WI38 (cell line): ENCODE data around the gene IL1RAPL2.
A peak's percentile ranks its signal among the peaks of the same experiment; 100 is the strongest.
"Not testable (repeated sequence)": the region's sequence is repeated elsewhere in the genome, so short reads cannot be mapped to it uniquely, and the experiment has no call there.

ENCODE experiments used
- H3K4me3 ChIP-seq: 2 replicates; pipeline ENCODE4 v1.5.1; 2011; ENCODE audit warnings: low read depth, mild to moderate bottlenecking, control low read depth, low read length
- TF ChIP-seq, protein P1 (sequence below): IDR thresholded peaks from 2 replicates; pipeline ENCODE4 v1.5.1; 2012; ENCODE audit warnings: low read depth, mild to moderate bottlenecking, control low read depth, low read length

Gene IL1RAPL2

DNA sequence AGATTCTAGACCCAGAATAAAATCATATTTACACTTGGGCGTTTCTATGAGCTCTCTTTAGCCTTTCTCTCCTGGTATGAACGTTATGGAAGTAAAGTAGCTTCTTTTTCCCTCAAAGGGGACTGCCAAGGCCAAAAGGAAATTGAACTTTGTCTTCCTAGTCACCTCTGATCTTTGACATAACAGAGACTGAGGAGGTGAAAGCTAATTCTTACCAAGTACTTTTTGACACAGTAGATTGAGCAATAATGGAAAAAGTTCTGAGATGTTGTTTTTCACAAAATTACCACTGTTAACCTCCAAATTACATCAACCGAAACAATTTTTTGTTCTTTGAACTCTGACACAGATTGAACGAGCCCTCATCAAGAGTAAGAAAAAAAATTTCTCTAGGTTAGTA, 336.1 kb downstream of the IL1RAPL2 start:
- TF ChIP-seq, protein P1, sequence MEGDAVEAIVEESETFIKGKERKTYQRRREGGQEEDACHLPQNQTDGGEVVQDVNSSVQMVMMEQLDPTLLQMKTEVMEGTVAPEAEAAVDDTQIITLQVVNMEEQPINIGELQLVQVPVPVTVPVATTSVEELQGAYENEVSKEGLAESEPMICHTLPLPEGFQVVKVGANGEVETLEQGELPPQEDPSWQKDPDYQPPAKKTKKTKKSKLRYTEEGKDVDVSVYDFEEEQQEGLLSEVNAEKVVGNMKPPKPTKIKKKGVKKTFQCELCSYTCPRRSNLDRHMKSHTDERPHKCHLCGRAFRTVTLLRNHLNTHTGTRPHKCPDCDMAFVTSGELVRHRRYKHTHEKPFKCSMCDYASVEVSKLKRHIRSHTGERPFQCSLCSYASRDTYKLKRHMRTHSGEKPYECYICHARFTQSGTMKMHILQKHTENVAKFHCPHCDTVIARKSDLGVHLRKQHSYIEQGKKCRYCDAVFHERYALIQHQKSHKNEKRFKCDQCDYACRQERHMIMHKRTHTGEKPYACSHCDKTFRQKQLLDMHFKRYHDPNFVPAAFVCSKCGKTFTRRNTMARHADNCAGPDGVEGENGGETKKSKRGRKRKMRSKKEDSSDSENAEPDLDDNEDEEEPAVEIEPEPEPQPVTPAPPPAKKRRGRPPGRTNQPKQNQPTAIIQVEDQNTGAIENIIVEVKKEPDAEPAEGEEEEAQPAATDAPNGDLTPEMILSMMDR, result no peak
- H3K4me3 ChIP-seq, result no peak overlapping the region

DNA sequence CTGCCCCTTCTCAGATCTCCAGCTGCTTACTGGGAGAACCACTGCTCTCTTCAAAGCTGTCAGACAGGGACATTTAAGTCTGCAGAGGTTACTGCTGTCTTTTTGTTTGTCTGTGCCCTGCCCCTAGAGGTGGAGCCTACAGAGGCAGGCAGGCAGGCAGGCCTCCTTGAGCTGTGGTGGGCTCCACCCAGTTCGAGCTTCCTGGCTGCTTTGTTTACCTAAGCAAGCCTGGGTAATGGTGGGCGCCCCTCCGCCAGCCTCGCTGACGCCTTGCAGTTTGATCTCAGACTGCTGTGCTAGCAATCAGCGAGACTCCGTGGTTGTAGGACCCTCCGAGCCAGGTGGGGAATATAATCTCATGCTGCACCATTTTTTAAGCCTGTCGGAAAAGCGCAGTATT, 343.7 kb downstream of the IL1RAPL2 start:
- not testable (repeated sequence) for H3K4me3 ChIP-seq

DNA sequence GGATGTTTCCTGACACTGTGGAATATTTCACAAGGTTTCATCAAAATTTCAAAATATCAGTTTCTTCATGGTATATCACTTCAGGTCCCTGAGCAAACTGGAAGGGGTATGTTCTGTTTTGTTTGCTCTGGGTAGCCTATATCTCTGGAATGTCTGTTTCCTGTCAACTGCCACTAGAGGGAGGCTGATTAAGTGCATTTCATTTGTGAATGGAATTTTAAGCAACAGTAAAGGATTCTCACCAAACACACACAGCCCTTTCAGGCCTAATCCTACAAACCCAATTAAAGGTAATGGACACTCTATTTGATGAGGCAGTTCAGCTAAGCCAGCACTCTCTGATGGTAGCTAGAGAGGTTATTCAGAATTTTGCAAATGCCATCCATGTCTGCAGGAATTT, 347.3 kb downstream of the IL1RAPL2 start:
- TF ChIP-seq, protein P1, result peak; percentile 23; the same call in 1 of the 2 replicates
- no peak overlapping the region for H3K4me3 ChIP-seq

DNA sequence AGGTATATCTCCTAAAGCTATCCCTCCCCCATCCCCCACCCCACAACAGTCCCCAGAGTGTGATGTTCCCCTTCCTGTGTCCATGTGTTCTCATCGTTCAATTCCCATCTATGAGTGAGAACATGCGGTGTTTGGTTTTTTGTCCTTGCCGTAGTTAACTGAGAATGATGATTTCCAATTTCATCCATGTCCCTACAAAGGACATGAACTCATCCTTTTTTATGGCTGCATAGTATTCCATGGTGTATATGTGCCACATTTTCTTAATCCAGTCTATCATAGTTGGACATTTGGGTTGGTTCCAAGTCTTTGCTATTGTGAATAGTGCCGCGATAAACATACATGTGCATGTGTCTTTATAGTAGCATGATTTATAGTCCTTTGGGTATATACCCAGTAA, 348.7 kb downstream of the IL1RAPL2 start:
- not testable (repeated sequence) for H3K4me3 ChIP-seq

DNA sequence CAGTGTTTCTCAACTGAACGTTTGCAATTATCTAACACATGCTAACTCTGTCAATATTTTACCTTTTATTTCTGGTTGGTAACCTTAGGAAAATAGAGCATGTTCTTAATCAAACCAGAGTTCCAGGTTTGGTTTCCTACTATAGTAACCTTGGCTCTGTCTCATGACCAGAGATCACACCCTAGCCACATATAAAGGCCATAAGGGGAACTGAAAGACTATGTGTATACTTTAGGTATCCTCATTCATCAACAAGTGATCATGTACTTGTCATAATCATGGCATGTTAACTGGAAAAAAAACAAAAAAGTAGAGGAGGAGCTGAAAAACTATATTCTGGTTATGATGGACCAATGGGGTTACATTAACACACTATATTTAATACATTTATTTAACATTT, 352.1 kb downstream of the IL1RAPL2 start:
- TF ChIP-seq, protein P1, result no peak
- no peak overlapping the region for H3K4me3 ChIP-seq

DNA sequence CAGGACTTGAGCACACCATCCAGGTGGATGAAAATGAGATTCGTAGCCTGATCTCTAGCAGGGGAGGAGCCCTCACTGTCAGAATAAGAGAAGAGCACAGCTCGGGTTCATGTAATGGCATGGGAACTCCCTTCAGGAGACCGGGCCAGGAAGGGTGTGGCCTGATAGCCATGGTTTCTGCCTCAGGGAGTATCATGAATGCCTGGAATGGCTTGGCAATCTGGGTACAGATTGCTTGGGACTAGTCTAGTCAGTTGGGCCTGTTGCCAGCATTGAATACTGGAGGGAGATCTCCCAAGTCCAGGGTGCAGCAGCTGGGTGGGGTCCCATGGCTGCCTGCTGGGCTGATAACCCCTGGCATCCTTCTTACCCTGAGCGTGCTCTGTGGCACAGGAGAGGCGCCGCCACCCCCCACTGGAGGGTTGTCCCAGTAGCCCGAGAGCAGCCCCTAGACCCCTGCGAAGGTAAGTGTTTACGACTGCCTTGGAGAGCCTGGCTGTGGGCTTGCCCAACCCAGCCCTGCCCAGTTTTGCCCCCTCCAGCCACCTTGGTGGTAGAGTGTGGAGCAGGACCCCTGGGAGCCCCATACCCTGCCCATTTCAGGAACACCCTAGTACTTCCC, 355.7 kb downstream of the IL1RAPL2 start:
- no peak overlapping the region for H3K4me3 ChIP-seq
- TF ChIP-seq, protein P1, result no peak

DNA sequence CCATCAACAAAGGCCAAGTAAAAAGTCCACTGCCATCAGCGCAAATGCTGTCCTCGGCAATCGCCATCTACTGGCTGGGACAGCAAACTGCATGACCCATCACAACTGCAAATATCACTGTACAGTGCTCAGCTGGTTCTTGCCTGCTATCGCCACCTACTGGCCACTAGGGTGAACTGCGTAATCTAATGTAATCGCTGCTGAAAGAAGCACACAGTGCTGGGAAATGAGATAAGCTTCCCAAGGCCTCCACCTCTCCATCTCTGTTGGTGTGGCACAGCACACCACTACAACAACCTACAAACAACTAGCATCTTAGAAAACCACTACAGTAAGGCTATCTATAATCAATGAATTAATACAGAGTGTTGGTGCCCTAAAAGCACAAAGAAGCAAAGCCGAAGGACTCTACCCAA, 356.2 kb downstream of the IL1RAPL2 start:
- TF ChIP-seq, protein P1, result peak; percentile 98
- no peak overlapping the region for H3K4me3 ChIP-seq

DNA sequence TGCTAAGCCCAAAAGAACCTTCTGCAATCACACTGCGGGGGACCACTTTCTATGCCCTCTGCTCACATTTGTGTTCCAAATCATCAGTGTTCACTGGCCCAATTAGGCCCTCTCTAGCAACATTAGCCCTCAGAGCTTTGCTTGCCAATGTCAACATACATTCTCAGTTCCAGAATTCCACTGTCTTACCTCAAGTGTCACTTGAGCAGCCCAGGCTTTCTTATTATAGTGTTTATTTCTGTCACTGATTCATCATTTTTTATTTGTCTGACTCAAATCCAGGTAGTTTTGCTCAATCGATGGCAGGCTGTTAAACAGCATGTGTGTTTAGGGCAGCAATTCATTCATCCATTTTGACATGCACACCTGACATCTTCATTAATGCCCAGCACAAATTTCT, 363.3 kb downstream of the IL1RAPL2 start:
- TF ChIP-seq, protein P1, result no peak
- H3K4me3 ChIP-seq, result no peak overlapping the region
